Activated effector memory CD4-positive, alpha-beta T cell treated with anti-CD3 and anti-CD28 coated beads, Interleukin-2, amount 50 U/mL, for 16 hours (primary cell): Measurements from ENCODE around the gene LRP4.

Experiments used
- DNase-seq: peaks from one replicate; pipeline ENCODE4 v3.0.0-alpha.2; 2020

The LRP4 gene

GRCh38 chr11:46890665-46891064 lies 27.7 kb downstream of the LRP4 start:
- DNase-seq, result no peak

DNA sequence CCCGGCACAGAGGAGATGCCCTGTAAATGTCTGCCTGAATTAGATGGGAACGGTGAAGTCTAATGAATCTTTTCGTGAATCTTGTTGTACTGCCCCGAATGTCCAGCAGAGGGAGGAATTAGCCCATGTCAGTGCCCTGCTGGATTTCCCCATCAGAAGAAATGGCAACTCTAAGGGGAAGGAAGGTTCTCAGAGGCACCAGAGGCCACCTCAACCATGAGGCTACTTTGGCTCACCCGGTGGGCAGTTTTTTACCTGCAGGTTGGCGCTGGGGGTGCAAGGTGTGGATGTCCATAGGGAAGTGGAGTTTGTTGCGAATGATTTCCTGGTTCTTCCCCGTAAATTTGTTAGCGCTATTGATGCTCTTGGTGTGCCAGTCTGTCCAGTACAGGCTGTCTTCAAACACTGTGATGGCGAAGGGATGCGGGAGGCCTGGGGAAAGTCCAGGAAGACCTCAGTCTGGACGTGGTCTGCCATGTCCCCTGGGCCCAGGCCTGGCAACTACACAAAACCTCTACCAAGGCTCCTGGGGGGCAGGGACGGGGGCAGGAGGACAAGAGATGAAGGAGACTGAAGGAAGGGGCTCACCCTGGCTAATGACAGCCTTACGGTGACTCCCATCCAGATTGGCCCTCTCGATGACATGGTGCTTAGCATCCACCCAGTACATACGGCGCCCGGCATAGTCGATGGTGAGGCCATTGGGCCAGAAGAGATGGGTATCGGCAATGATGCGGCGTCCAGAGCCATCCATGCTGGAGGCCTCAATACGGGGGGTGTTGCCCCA lies 28.5 kb downstream of the LRP4 start:
- peak; percentile 84 for DNase-seq

DNA sequence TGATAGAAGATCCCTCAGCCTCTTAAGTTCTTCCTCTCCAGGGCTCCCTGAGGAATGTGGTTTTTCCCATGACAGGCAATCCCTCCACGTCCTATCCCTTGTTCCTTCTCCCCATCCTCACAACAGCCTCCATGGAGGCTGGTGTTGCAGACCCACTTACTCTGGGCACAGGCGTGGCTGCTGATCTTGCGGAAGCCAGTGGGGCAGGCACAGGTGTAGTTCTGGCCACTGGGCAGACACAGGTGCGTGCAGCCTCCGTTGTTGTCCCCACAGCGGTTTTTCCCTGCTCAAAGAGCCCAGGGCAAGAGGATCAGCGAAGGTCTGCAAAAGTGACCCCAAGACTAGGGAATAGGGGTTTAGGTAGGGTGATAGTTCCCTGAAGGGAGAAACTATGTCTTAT lies 29.1 kb downstream of the LRP4 start:
- no peak for DNase-seq

DNA sequence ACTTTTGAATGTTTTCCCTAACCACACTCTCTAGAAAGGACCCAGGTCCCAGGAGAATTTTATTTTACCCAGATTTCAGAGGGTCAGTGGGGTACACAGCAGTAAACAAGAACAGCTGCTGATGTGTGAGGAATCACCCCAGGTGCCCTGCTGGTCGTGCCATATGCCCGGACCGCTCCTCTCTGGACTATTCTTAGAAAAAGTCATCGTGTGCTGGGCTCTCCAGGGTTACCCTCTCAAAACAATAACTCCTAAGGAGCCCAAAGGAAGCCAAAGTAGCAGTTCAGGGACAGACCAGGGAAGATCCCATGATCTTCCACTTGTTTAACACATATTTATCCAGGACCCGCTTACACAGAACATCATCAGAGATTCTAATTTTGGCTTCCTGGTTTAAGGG lies 29.7 kb downstream of the LRP4 start:
- no peak for DNase-seq

GRCh38 chr11:46886211-46886610 lies 32.1 kb downstream of the LRP4 start:
- DNase-seq, result no peak

- DNase-seq, result no peak
These were observed 39.2 kb downstream of the LRP4 start for GRCh38 chr11:46879056-46879585.

DNA sequence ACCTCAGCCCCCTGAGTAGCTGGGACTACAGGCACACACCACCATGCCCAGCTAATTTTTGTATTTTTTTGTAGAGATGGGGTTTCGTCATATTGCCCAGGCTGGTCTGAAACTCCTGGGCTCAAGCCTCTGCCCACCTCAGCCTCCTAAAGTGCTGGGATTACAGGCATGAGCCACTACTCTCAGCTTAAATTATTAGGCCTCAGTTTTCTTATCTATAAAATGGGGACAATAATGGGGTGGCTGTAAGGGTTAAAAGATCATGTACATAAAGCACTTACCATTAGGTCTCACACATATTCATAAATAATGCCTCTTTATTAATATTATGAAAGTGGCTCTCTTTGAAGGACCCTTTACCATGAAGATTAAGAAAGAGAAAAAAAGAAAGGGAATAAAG lies 40.8 kb downstream of the LRP4 start:
- DNase-seq, result no peak

GRCh38 chr11:46876471-46876870 lies 41.9 kb downstream of the LRP4 start:
- no peak for DNase-seq

DNA sequence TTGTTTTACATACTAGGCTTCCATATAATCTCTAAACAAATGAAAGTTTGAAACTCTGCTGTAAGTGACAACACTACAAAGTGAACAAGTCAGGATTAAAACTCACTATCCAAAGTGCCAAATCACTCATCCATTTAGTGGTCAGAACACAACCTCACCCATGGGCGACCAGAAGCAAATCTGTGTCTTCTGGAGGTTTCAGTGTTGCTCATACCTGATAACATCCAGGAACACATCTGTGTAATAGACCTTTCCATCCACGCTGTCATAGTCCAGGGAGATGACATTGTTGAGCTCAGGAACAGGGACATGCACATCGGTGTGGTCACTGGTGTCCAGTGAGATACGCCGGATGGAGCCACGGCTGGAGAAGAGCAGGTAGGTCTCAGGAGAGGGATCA lies 43.8 kb downstream of the LRP4 start:
- no peak for DNase-seq

DNA sequence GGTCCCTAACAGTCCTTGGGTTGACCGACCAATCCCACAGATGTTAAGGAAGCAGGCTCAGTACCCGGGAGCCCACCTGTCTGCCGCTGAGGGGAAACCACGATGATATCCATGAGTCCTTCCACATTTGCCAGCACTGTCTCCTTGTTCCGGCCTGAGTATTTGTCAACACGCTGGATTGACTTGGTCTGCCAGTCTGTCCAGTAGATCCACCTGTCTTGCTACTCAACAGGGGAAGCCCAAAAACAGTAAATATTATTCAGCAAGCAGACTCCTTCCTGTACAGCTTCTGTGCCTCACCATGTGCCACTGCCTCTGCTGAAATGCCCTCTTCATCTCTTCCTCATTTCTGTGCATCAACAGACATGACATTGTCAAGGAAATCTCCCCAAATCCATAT lies 49.4 kb downstream of the LRP4 start:
- DNase-seq, result no peak

DNA sequence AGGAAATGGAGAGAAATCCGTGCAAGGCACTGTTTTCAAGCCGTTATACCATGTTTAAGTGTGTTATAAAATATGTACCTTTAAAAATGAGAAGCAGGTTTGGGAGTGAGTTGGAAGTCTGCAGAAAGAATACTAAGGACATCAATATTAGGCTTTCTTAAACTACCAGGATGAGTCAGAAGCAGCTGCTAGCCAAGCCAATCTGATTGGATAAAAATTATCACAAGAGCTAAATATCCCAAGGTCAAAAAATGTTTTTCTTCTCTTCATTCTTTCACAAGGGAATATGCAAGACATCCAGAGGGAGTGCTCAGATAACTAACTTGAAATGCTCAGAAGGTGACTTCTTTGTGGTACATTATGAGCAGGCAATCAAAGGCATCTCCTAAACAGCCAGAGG lies 53.0 kb downstream of the LRP4 start:
- no peak for DNase-seq

DNA sequence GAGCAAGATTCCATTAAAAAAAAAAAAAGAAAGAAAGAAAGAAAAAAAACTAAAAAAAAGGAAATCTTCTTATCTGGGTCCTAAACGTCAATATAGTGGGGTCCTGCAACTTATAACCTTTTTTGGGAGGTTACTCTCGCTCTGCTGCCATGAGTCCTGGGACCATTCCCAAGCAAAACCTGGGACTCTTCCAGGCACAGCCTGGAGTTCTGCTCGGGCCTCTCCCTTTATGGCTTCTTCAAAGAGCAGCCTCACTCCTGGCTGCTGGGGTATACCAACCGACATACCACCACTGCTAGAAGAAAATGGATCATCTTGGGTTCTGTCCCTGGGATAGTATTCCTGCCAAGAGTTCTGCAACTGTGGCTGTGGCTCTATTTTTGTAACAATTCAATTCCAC lies 58.1 kb downstream of the LRP4 start:
- DNase-seq, result no peak

DNA sequence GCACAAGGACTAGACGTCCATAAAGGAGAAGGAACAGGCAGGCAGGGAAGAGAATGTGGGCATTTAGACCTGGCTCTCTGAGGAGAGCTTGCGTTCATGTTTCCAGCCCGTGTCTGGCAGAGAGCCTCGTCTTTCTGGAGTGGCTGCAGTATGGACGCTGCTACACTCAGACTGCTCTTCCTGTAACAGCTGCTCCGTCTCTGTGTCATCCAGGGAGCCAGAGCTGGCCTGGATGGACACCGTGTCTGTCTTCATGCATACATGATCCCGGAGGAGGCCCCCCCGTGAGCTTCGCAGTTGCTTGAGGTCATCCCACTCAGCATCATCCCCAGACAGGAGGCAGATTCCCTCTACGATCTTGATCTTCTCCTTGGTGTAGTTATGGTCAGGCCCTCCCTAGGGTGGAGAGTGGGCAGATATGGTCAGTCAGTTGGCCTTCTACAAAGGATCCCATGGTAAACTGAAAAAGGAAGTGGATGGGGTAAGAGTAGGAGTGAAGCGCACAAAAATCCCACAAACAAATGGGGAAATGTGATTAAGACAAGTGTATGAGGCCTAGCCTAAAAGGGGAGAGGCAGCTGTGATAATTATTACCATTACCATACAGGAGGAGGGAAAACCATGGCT lies 59.3 kb downstream of the LRP4 start:
- DNase-seq, result no peak

DNA sequence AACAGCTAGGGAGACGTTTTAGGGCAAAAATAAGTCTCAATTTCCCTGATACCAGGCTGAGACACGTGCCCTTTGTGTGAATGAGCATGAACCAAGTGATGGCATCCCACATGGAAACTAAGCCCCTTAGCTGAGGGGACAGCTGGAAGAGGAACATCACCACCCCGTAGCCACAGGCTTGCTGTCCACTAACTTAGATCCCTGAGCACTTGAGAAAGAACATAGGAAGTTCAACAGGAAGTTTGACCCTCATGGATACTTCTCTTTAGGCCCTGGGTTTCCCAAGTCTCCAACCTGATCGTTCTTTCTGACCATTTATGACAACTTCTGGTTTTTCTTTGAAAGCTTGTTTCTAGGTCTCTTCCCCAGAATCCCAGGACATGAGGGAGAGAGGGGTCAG lies 60.7 kb downstream of the LRP4 start:
- no peak for DNase-seq

GRCh38 chr11:46856605-46857343 lies 61.6 kb downstream of the LRP4 start:
- DNase-seq, result no peak

DNA sequence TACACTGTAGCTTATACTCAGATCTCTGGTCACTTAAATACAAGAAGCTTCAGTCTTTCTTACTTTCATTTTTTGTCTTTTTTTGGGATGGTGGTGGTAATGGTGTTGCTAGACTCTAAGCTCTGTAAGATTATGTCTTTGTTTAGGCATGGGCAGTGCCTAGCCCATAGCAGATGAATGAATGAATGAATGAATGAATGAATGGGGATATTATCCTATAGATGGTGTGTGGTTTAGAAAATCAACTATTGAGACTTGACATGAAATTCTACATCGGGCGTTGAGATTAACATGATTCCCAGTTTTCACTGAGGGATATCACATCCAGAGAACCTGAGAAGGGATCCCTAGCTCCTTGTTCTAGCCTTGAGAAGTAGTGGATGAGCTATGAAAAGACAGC lies 62.5 kb downstream of the LRP4 start:
- no peak for DNase-seq

DNA sequence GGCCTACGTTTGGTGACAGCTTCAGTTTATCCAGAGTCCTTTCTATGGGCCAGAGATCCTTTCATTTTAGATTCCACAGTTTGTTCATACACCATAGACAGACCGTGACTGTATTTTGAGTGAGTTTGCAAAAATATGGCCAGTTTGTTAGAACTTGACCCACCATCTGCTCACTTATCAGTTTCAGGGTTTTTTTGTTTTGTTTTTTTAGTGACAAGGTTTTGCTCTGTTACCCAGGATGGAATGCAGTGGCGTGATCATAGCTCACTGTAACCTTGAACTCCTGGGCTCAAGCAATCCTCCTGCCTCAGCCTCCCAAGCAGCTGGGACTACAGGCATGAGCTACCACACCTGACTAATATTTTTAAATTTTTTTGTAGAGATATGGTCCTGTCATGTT lies 63.2 kb downstream of the LRP4 start:
- no peak for DNase-seq

GRCh38 chr11:46850829-46851380 lies 67.4 kb downstream of the LRP4 start:
- no peak for DNase-seq

DNA sequence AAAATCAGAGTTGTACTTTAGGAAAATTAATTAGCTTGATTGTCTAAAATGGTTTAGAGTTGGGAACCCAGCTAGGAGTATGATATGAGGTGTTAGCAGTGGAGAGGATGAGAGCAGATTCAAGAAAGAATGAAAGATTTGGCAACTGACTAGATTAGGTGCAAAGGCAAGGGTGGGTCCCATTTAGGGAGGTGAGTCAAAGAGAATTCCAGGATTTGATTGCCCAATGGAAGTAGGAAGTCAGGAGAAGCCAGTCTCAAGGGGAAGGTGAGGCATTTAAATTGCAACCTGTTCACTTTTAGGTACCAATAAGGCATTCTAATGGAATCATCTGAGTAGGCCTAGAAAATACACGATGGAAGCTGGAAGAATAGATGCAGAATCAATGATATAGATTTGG lies 68.7 kb downstream of the LRP4 start:
- DNase-seq, result no peak

- DNase-seq, result no peak
These were observed 71.9 kb downstream of the LRP4 start for GRCh38 chr11:46846510-46846830.

GRCh38 chr11:46845740-46846509 lies 72.4 kb downstream of the LRP4 start, which contains the start of gene CKAP5:
Gene CKAP5, minus strand, starts transcription at chr11:46846280. Its CDS starts 25,049 bp downstream, at chr11:46821231.
- peak; percentile 95 for DNase-seq

DNA sequence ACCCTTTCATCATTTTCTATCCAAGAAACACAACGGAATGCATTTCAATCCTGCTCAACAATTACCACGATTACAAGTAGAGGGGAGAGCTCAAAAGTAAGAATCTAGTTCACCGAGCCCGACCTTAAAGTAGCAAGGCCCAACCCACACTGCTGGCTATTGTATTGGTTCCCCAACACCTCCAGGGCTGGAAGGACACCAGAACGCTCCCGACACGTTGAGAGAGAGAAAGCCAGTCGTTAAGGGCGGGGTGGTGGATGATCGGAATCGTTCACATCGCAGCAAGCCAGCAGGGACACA lies 73.0 kb downstream of the LRP4 start:
- DNase-seq, result no peak

GRCh38 chr11:46840116-46840515 lies 78.2 kb downstream of the LRP4 start:
- no peak for DNase-seq
